ENCODE data around the gene GALNT18. TPM values are rescaled to one million over a fixed set of nuclear protein-coding genes. Genes with fewer than 3 reads are reported as not detected.

GALNT18 gene
- total RNA-seq, 1 experiment from 2014 or later = 1.7 TPM

DNA sequence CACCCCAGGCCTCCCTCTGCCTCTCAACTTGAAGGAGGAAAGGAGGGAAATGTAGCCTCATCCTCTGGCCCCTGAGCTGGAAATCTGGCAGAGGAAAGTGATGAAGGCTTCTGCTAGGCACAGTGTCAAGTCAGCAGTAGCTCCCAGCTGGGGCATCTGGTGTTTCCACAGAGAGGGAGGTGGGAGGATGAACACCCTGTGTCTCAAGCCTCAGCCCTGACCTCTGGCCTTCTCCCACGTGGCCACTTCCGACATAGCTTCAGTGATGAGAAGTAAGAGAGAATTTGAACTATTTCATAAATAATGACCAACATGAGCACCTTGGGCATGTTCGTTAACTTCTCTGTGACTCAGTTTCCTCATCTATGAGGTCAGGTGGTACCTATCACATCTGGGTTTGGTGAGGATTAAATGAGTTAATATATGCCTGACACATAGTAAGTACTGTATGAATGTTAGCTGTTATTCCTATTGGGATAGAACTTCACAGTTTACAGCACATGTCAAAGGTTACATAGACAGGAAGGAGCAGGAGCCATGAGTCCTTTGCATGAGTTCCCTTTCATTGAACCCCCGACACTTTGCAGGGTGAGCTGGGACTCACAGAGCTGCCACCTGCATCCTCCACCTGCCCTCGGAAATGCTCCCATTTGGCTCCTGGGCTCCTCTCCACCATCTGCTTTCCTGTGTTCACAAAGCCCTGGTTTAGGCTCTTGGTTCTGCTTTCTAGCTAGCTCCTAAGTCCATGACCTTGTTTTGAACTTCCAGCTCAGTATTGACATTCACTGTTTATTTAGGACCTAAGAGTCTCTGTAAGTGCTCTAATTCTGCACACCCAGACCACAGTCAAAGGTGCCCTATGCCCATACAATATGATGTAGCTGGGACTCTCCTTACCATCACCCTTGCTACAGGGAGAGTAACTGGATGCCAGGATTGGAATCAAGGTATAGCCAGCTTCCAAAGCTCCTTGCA is 330.5 kb downstream of the GALNT18 start:
- no peak for DNase-seq
- H2AK5ac ChIP-seq (ENCODE audit: insufficient read length, low read length) = no peak overlapping the region
- H3K9ac ChIP-seq (ENCODE audit: extremely low read depth, insufficient read length, low read length) = no peak overlapping the region
- no peak overlapping the region for H2BK12ac ChIP-seq (ENCODE audit: insufficient read length, low read depth, low read length)
- H4K8ac ChIP-seq (replicated peaks; ENCODE audit: insufficient read length, low read depth, low read length) = no peak overlapping the region
- no peak overlapping the region for H2AFZ ChIP-seq (ENCODE audit: low read length)
- TF ChIP-seq, protein P1, sequence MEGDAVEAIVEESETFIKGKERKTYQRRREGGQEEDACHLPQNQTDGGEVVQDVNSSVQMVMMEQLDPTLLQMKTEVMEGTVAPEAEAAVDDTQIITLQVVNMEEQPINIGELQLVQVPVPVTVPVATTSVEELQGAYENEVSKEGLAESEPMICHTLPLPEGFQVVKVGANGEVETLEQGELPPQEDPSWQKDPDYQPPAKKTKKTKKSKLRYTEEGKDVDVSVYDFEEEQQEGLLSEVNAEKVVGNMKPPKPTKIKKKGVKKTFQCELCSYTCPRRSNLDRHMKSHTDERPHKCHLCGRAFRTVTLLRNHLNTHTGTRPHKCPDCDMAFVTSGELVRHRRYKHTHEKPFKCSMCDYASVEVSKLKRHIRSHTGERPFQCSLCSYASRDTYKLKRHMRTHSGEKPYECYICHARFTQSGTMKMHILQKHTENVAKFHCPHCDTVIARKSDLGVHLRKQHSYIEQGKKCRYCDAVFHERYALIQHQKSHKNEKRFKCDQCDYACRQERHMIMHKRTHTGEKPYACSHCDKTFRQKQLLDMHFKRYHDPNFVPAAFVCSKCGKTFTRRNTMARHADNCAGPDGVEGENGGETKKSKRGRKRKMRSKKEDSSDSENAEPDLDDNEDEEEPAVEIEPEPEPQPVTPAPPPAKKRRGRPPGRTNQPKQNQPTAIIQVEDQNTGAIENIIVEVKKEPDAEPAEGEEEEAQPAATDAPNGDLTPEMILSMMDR (conservative IDR thresholded peaks at IDR 0.05) = no peak
- Mint-ChIP-seq H3K36me3 (ENCODE audit: insufficient read depth in 1 of 3, low read depth in 3 of 3) (no peaks in the 10 kb centered on the region; a peak in 1 of 7 replicates), H3K27ac (0 out of 7 replicates have a peak overlapping the region, but pooled peaks of 1 of the 3 experiments have one; percentile 56), H3K27me3 (ENCODE audit: low read depth) (peaks cover 13% of the 10 kb centered on the region), H3K4me1 (peaks cover 0 to 5% of the 10 kb centered on the region in 2 experiments; a peak in 1 of 4 replicates), H3K9me3 (no peaks in the 10 kb centered on the region), H3K4me3 (no peak overlapping the region)
- no peak overlapping the region for H4K5ac ChIP-seq (ENCODE audit: insufficient read length, low read depth, low read length)
- no peak overlapping the region for H2BK20ac ChIP-seq (ENCODE audit: low read depth, low read length, poor library complexity, severe bottlenecking)
- no peaks in the 10 kb centered on the region for H3K27me3 ChIP-seq (ENCODE audit: insufficient read depth, low read length)
- no peak overlapping the region for H3K27ac ChIP-seq (ENCODE audit: insufficient read length, low read depth, low read length)
- H3K79me2 ChIP-seq (ENCODE audit: insufficient read depth, low read length) = no peaks in the 10 kb centered on the region
- H2BK120ac ChIP-seq (ENCODE audit: low read depth, low read length, poor library complexity, severe bottlenecking) = no peak overlapping the region
- no peak overlapping the region for H3K14ac ChIP-seq (ENCODE audit: insufficient read depth, low read length)
- H3K4ac ChIP-seq (ENCODE audit: low read depth, low read length) = no peak overlapping the region
- H3K4me1 ChIP-seq (ENCODE audit: insufficient read depth, low read length) = no peaks in the 10 kb centered on the region
- H3K4me2 ChIP-seq (ENCODE audit: insufficient read depth, insufficient read length, low read length) = no peak overlapping the region
- WGBS (ENCODE audit: extremely low coverage, insufficient read length, low lambda C conversion rate) = no CpG with 5 or more reads among the region's 5 CpGs
- H3K9me3 ChIP-seq (ENCODE audit: control insufficient read depth, low read depth, low read length) = no peaks in the 10 kb centered on the region
- no peak overlapping the region for H2BK5ac ChIP-seq (ENCODE audit: insufficient read length, low read length)
- H3K18ac ChIP-seq (ENCODE audit: insufficient read length, low read depth, low read length) = no peak overlapping the region
- no peak overlapping the region for H3K56ac ChIP-seq (ENCODE audit: insufficient read length, low read depth, low read length)
- no peaks in the 10 kb centered on the region for H3K23me2 ChIP-seq (ENCODE audit: insufficient read length, low read depth, low read length, poor library complexity, severe bottlenecking)
- no peak overlapping the region for H3T11ph ChIP-seq (ENCODE audit: low read length)
- no peaks in the 10 kb centered on the region for H3K79me1 ChIP-seq (ENCODE audit: insufficient read depth, low read depth, low read length, poor library complexity, severe bottlenecking)
- H4K20me1 ChIP-seq (ENCODE audit: control insufficient read depth, insufficient read depth, insufficient read length) = no peaks in the 10 kb centered on the region
- no peak overlapping the region for H4K91ac ChIP-seq (ENCODE audit: insufficient read length, low read depth, low read length)
- no peak overlapping the region for H2BK15ac ChIP-seq (ENCODE audit: low read depth, low read length)
- H3K23ac ChIP-seq (ENCODE audit: insufficient read length, low read depth, low read length) = no peak overlapping the region
